UCSD-AML1 (cell line): ENCODE data around the gene SGO1.
"Not testable (repeated sequence)": the region's sequence is repeated elsewhere in the genome, so short reads cannot be mapped to it uniquely, and the experiment has no call there.

Experiments
- DNase-seq: peaks from one replicate; lab custom pipeline; 2025; ENCODE audit not compliant: unreplicated experiment; lab: John Stamatoyannopoulos, UW

SGO1 gene

GRCh38 chr3:20185679-20186599, at the start of gene SGO1:
Gene SGO1, minus strand, starts transcription at chr3:20186206. Its CDS starts 2,179 bp downstream, at chr3:20184027.
- DNase-seq = peak; percentile 98

GRCh38 chr3:20235796-20236195, 49.8 kb upstream of the SGO1 start:
- no peak for DNase-seq

- no peak for DNase-seq
Observed at GRCh38 chr3:20232906-20233780, 47.1 kb upstream of the SGO1 start.

- DNase-seq = no peak
Observed at GRCh38 chr3:20230954-20231353, 44.9 kb upstream of the SGO1 start.

GRCh38 chr3:20225769-20226168, 39.8 kb upstream of the SGO1 start:
- DNase-seq = no peak

- no peak for DNase-seq
Observed at GRCh38 chr3:20222274-20222673, 36.3 kb upstream of the SGO1 start.

- no peak for DNase-seq
Observed at GRCh38 chr3:20218215-20218614, 32.2 kb upstream of the SGO1 start.

GRCh38 chr3:20215636-20216035, 29.6 kb upstream of the SGO1 start:
- DNase-seq = no peak

- not testable (repeated sequence) for DNase-seq
Observed at GRCh38 chr3:20213491-20213890, 27.5 kb upstream of the SGO1 start.

GRCh38 chr3:20207945-20208344, 21.9 kb upstream of the SGO1 start:
- not testable (repeated sequence) for DNase-seq

GRCh38 chr3:20205898-20206297, 19.9 kb upstream of the SGO1 start:
- not testable (repeated sequence) for DNase-seq

GRCh38 chr3:20201143-20201542, 15.1 kb upstream of the SGO1 start:
- DNase-seq = no peak

- DNase-seq = no peak
Observed at GRCh38 chr3:20197775-20198174, 11.8 kb upstream of the SGO1 start.

GRCh38 chr3:20194793-20195460, 8.9 kb upstream of the SGO1 start:
- no peak for DNase-seq

- DNase-seq = no peak
Observed at GRCh38 chr3:20190991-20191390, 5.0 kb upstream of the SGO1 start.

GRCh38 chr3:20186600-20187004, 596 bp upstream of the SGO1 start:
- no peak for DNase-seq

GRCh38 chr3:20185331-20185678, 701 bp downstream of the SGO1 start:
- peak; percentile 17 for DNase-seq

GRCh38 chr3:20182206-20182605, 3.8 kb downstream of the SGO1 start:
- DNase-seq = no peak

GRCh38 chr3:20181276-20181675, 4.7 kb downstream of the SGO1 start:
- no peak for DNase-seq

- no peak for DNase-seq
Observed at GRCh38 chr3:20173844-20174410, 12.1 kb downstream of the SGO1 start.

- no peak for DNase-seq
Observed at GRCh38 chr3:20161714-20162113, 24.3 kb downstream of the SGO1 start.
